OCI-LY7 (cell line): ENCODE measurements around the gene PKHD1. TPM values are rescaled to one million over a fixed set of nuclear protein-coding genes. Genes with fewer than 3 reads are reported as not detected.

Experiments used
- BruUV-seq: library from RNA; stranded (reverse); fragments of 400-500 nt; replicated peaks from 2 replicates; lab custom pipeline; 2021; lab: Mats Ljungman, UMichigan
- CTCF ChIA-PET: fragments of 300-600 bp; sonication (Branson Sonifier 250); formaldehyde crosslinking; loops from one replicate; lab custom pipeline; 2022; ENCODE audit warnings: antibody characterized with exemption; ENCODE audit not compliant: unreplicated experiment; lab: Charles Lee
- POLR2A ChIA-PET: fragments of 300-600 bp; sonication (Branson Sonifier 250); formaldehyde crosslinking; loops from one replicate; lab custom pipeline; 2022; ENCODE audit warnings: antibody characterized with exemption; lab: Charles Lee
- DNase-seq: peaks from one replicate; pipeline ENCODE4 v3.0.0-alpha.2; 2015; ENCODE audit warnings: low spot score
- H2AFZ ChIP-seq: fragments of 200-600 bp; sonication (generic), shearing (Covaris generic); 2 replicates; pipeline ENCODE4 v1.6.1; 2014; ENCODE audit warnings: mild to moderate bottlenecking, antibody characterized with exemption, low read length, moderate library complexity
- H3K27ac ChIP-seq: fragments of 200-600 bp; sonication (generic); 2 replicates; pipeline ENCODE4 v1.5.1; 2014; ENCODE audit warnings: mixed run types, low read depth, mild to moderate bottlenecking, moderate library complexity, low read length, inconsistent platforms; ENCODE audit not compliant: poor library complexity, severe bottlenecking
- H3K36me3 ChIP-seq: fragments of 200-600 bp; sonication (generic); 2 replicates; pipeline ENCODE4 v1.6.1; 2014; ENCODE audit warnings: mild to moderate bottlenecking, antibody characterized with exemption, low read length, moderate library complexity, mixed read lengths; ENCODE audit not compliant: insufficient read depth
- H3K4me1 ChIP-seq: fragments of 200-600 bp; sonication (generic); 2 replicates; pipeline ENCODE4 v1.5.1; 2014; ENCODE audit warnings: mild to moderate bottlenecking, low read length; ENCODE audit not compliant: insufficient read depth, poor library complexity, severe bottlenecking
- H3K4me2 ChIP-seq: fragments of 200-600 bp; sonication (generic); 2 replicates; pipeline ENCODE4 v1.6.1; 2014; ENCODE audit warnings: mild to moderate bottlenecking, low read length
- H3K4me3 ChIP-seq: fragments of 200-600 bp; sonication (generic); 2 replicates; pipeline ENCODE4 v1.5.1; 2014; ENCODE audit warnings: mild to moderate bottlenecking, low read depth, low read length; ENCODE audit not compliant: poor library complexity, severe bottlenecking
- H3K79me2 ChIP-seq: fragments of 200-600 bp; sonication (generic); 2 replicates; pipeline ENCODE4 v1.6.1; 2016; ENCODE audit warnings: low read depth, mild to moderate bottlenecking, low read length, moderate library complexity, mixed read lengths; ENCODE audit not compliant: insufficient read depth
- H3K9me2 ChIP-seq: fragments of 200-600 bp; sonication (generic); 2 replicates; pipeline ENCODE4 v1.6.1; 2016; ENCODE audit warnings: mild to moderate bottlenecking, low read length, mixed read lengths; ENCODE audit not compliant: insufficient read depth
- H3K9me3 ChIP-seq: fragments of 200-600 bp; sonication (generic); 2 replicates; pipeline ENCODE4 v1.6.1; 2014; ENCODE audit warnings: mild to moderate bottlenecking, mixed run types, low read length, mixed read lengths
- H4K20me1 ChIP-seq: fragments of 200-600 bp; sonication (generic); 2 replicates; pipeline ENCODE4 v1.6.1; 2014; ENCODE audit warnings: mild to moderate bottlenecking, antibody characterized with exemption, low read length, moderate library complexity, mixed read lengths; ENCODE audit not compliant: insufficient read depth
- EZH2phosphoT487 ChIP-seq: fragments of 200-600 bp; sonication (generic); IDR thresholded peaks from 2 replicates; pipeline ENCODE4 v1.6.1; 2018; ENCODE audit warnings: low read depth, borderline replicate concordance, mild to moderate bottlenecking, mixed run types, antibody characterized with exemption, low read length, moderate library complexity, mixed read lengths
- intact Hi-C: fragments of 100-400 bp; cut with micrococcal nuclease; formaldehyde crosslinking; loops from one replicate; pipeline ENCODE4 v1.10.0; 2022; ENCODE audit not compliant: unreplicated experiment
- total RNA-seq, 2 experiments: library from RNA; depleted of rRNA in 1 of 2; stranded (reverse); fragments of >200 nt in 1 of 2; shearing (Covaris generic) in 1 of 2; gene quantifications; 2 replicates each; pipeline ENCODE4 v1.2.3, GENCODE V29; 2014 to 2022
- TF ChIP-seq, protein P1 (sequence below): fragments of 200-600 bp; sonication (generic); conservative IDR thresholded peaks from 2 replicates; pipeline ENCODE4 v1.5.1; 2014; ENCODE audit warnings: mild to moderate bottlenecking, antibody characterized with exemption, low read length, moderate library complexity, mixed read lengths

PKHD1 gene
- total RNA-seq, 2 experiments from 2014 or later, result not detected

DNA sequence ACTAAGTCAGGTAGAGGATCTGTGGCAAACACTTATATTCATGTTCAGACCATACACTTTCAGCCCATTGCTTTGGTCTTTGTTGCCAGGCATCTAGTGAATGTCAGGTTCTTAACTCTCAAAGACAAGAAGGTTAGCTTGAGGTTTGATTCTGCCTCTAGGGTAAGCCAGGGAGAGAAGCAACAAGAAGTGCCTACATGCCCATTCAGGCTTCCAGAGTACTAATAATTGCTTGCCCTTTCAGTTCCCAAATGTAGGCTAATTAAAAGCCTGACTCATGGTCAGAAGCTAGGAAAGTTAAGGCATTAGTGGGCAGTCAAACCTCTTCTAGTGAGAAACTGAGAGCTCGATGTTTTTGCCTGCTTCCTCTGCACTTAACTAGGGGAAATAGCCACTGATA is 492.4 kb downstream of the PKHD1 start:
- no peaks in the 10 kb centered on the region for H3K4me1 ChIP-seq
- intact Hi-C loops, result no loop called here
- no peaks in the 10 kb centered on the region for H3K9me3 ChIP-seq
- H3K27ac ChIP-seq, result no peak overlapping the region
- no peak for DNase-seq
- TF ChIP-seq, protein P1, sequence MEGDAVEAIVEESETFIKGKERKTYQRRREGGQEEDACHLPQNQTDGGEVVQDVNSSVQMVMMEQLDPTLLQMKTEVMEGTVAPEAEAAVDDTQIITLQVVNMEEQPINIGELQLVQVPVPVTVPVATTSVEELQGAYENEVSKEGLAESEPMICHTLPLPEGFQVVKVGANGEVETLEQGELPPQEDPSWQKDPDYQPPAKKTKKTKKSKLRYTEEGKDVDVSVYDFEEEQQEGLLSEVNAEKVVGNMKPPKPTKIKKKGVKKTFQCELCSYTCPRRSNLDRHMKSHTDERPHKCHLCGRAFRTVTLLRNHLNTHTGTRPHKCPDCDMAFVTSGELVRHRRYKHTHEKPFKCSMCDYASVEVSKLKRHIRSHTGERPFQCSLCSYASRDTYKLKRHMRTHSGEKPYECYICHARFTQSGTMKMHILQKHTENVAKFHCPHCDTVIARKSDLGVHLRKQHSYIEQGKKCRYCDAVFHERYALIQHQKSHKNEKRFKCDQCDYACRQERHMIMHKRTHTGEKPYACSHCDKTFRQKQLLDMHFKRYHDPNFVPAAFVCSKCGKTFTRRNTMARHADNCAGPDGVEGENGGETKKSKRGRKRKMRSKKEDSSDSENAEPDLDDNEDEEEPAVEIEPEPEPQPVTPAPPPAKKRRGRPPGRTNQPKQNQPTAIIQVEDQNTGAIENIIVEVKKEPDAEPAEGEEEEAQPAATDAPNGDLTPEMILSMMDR, result no peak
- TF ChIP-seq EZH2phosphoT487, result no peak
- no peaks in the 10 kb centered on the region for H3K36me3 ChIP-seq
- ChIA-PET POLR2A (no interaction called here), CTCF (no interaction called here)
- H4K20me1 ChIP-seq, result no peaks in the 10 kb centered on the region
- no peak overlapping the region for H3K4me3 ChIP-seq
- no peaks in the 10 kb centered on the region for H3K79me2 ChIP-seq
- BruUV-seq, result no TSS peak
- no peak overlapping the region for H3K4me2 ChIP-seq
- H3K9me2 ChIP-seq, result no peaks in the 10 kb centered on the region; the same call in 1 of the 2 replicates
- no peak overlapping the region for H2AFZ ChIP-seq

DNA sequence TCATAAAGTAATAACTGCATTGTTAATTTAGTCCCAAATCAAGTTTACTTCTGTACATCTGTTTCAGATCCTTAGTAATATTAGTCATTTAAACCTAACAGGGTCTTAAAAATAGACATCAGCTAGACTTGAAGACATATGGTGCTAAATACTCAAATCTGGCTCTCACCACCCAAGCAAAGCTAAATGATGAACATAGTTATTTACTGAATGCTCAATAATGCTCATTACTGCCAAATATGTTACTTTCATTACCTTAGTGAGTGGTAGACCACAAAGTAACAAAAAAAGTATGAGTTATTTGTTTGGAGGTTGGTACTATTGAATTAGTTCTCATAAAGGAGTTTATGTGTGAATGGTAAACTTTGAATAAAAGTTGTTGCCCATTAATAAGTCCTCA is 502.1 kb downstream of the PKHD1 start:
- no peaks in the 10 kb centered on the region for H3K9me3 ChIP-seq
- no peaks in the 10 kb centered on the region for H3K9me2 ChIP-seq
- POLR2A ChIA-PET, result interaction anchor here (0.6 kb wide), 1 partner anchor 20 kb away, joined by 3 read pairs; no protein-coding TSS in a partner anchor
- CTCF ChIA-PET, result no interaction called here
- no peaks in the 10 kb centered on the region for H3K4me1 ChIP-seq
- no TSS peak for BruUV-seq
- H4K20me1 ChIP-seq, result no peaks in the 10 kb centered on the region
- no peaks in the 10 kb centered on the region for H3K36me3 ChIP-seq
- TF ChIP-seq, protein P1, result no peak
- no peak for TF ChIP-seq EZH2phosphoT487
- DNase-seq, result no peak
- H3K79me2 ChIP-seq, result no peaks in the 10 kb centered on the region
- H3K4me2 ChIP-seq, result no peak overlapping the region
- intact Hi-C loops, result no loop called here
- no peak overlapping the region for H3K27ac ChIP-seq
- H2AFZ ChIP-seq, result no peak overlapping the region
- no peak overlapping the region for H3K4me3 ChIP-seq

DNA sequence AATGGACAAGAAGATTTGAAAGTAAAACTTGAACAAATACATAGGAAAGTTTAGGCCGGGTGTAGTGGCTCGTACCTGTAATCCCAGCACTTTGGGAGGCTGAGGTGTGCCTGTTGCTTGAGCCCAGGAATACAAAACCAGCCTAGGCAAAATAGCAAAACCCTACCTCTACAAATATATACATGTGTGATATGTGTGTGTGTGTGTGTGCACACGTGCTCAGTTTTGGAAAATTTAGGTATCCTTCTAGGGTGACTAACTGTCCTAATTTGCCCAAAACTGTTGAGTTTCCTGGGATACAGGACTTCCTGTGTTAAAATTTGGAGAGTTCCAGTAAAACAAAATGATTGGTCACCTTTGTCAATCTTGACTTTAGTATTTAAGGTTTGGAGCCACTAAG is 503.2 kb downstream of the PKHD1 start:
- Histone ChIP-seq H4K20me1 (no peaks in the 10 kb centered on the region), H2AFZ (no peak overlapping the region), H3K27ac (no peak overlapping the region), H3K9me2 (no peaks in the 10 kb centered on the region), H3K4me1 (no peaks in the 10 kb centered on the region), H3K36me3 (no peaks in the 10 kb centered on the region), H3K4me3 (no peak overlapping the region), H3K4me2 (no peak overlapping the region), H3K79me2 (no peaks in the 10 kb centered on the region), H3K9me3 (no peaks in the 10 kb centered on the region)
- POLR2A ChIA-PET, result no interaction called here
- no peak for DNase-seq
- TF ChIP-seq, protein P1, result no peak
- TF ChIP-seq EZH2phosphoT487, result no peak
- CTCF ChIA-PET, result no interaction called here
- no TSS peak for BruUV-seq
- intact Hi-C loops, result no loop called here
